Uterus (tissue), 2 donors: Measurements from ENCODE around the gene KLHL17.

Experiments used
- POLR2A ChIP-seq, 2 donors: fragments of 450-650 bp; IDR thresholded peaks; one replicate each; pipeline ENCODE4 v1.6.1; 2016; ENCODE audit warnings: antibody characterized with exemption in 2 of 2, mild to moderate bottlenecking in 1 of 2, moderate library complexity in 1 of 2
- TF ChIP-seq, protein P1 (sequence below), 4 experiments: fragments of 200-600 bp in 2 of 4; fragments of 450-650 bp in 2 of 4; sonication (generic) in 2 of 4; IDR thresholded peaks; one replicate each; pipeline ENCODE4 v1.5.1; 2016 to 2019; ENCODE audit warnings: antibody characterized with exemption in 4 of 4, mild to moderate bottlenecking in 2 of 4, moderate library complexity in 1 of 4

DNA sequence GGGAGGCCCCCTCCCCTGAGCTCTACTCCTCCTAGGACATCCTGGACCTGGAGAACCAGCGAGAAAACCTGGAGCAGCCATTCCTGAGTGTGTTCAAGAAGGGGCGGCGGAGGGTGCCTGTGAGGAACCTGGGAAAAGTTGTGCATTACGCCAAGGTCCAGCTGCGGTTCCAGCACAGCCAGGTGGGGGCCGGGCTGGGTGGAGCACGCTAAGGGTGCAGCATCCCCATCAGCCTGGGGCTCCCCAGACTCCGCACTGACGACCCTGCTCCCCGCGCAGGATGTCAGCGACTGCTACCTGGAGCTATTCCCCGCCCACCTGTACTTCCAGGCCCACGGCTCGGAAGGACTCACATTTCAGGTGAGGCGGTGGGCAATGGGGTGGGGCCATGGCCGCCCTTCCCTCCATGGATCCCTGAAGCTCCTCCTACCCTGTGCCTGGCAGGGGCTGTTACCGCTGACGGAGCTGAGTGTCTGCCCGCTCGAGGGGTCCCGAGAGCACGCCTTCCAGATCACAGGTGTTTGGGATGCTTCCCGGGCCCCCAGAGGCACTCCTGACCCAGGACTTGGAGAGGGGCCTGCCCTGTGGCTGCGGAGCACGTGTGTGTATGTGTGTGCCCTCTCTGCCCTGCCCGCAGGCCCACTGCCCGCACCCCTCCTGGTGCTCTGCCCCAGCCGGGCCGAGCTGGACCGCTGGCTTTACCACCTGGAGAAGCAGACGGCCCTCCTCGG is 10.0 kb downstream of the KLHL17 start:
- TF ChIP-seq, protein P1, sequence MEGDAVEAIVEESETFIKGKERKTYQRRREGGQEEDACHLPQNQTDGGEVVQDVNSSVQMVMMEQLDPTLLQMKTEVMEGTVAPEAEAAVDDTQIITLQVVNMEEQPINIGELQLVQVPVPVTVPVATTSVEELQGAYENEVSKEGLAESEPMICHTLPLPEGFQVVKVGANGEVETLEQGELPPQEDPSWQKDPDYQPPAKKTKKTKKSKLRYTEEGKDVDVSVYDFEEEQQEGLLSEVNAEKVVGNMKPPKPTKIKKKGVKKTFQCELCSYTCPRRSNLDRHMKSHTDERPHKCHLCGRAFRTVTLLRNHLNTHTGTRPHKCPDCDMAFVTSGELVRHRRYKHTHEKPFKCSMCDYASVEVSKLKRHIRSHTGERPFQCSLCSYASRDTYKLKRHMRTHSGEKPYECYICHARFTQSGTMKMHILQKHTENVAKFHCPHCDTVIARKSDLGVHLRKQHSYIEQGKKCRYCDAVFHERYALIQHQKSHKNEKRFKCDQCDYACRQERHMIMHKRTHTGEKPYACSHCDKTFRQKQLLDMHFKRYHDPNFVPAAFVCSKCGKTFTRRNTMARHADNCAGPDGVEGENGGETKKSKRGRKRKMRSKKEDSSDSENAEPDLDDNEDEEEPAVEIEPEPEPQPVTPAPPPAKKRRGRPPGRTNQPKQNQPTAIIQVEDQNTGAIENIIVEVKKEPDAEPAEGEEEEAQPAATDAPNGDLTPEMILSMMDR (IDR thresholded peaks at IDR 0.05) = no peak
- no peak for TF ChIP-seq POLR2A (IDR thresholded peaks at IDR 0.05)
